ENCODE data around the gene CRYGA.

Gene CRYGA

DNA sequence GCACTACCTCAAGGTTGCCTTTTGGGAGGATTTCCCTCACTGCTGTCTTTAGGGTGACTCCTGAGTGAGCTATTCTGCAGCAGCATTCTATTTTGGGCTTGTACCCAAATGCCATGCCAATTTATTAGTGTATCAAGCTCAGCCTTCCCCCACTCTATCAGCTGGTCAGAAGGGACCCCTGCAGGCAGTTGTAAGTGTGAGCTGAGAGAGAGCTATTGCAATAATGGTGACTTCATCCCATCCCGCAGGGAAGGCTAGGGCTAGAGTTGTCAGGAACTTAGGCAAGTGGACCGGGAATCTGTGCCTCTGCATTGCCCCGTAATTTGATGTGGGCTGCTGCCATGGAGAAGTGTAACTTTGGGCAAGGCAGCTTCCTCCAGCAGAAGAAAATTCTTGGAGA is 15.6 kb downstream of the CRYGA start:
- H4K12ac ChIP-seq (ENCODE audit: low read depth, low read length) = no peak overlapping the region
- no peak overlapping the region for H2BK120ac ChIP-seq (ENCODE audit: insufficient read depth, low read length, poor library complexity)
- no peak overlapping the region for H2BK12ac ChIP-seq (ENCODE audit: low read length)
- no peaks in the 10 kb centered on the region for H3K27me3 ChIP-seq (ENCODE audit: insufficient read depth, low read length)
- no peak overlapping the region for H3K4me3 ChIP-seq (ENCODE audit: low read depth, low read length)
- no peak overlapping the region for H4K91ac ChIP-seq (ENCODE audit: low read depth, low read length)
- no peak overlapping the region for H4K8ac ChIP-seq (ENCODE audit: low read depth, low read length)
- no peak overlapping the region for H3K9ac ChIP-seq (ENCODE audit: low read length)
- no peaks in the 10 kb centered on the region for H3K4me1 ChIP-seq (ENCODE audit: control insufficient read depth in 1 of 2, insufficient read depth in 2 of 2, low read length in 2 of 2)
- no peak overlapping the region for H2AK5ac ChIP-seq (ENCODE audit: low read length)
- H3K4ac ChIP-seq (ENCODE audit: low read depth, low read length) = no peak overlapping the region
- H3K79me1 ChIP-seq (ENCODE audit: low read length) = no peaks in the 10 kb centered on the region
- no peak overlapping the region for H3K14ac ChIP-seq (ENCODE audit: low read length)
- no peak overlapping the region for H3K4me2 ChIP-seq (ENCODE audit: low read length)
- H3K27ac ChIP-seq (ENCODE audit: low read depth, low read length) = no peak overlapping the region
- no peaks in the 10 kb centered on the region for H3K9me3 ChIP-seq (ENCODE audit: insufficient read depth, low read depth, low read length)
- no peak overlapping the region for H3K18ac ChIP-seq (ENCODE audit: low read length)
- H2BK5ac ChIP-seq (ENCODE audit: low read depth, low read length, poor library complexity) = no peak overlapping the region
- no peaks in the 10 kb centered on the region for H3K36me3 ChIP-seq (ENCODE audit: control insufficient read depth in 1 of 2, insufficient read depth in 2 of 2, low read length in 2 of 2)
- WGBS (ENCODE audit: extremely low coverage, insufficient coverage, insufficient read length) = no CpG with 5 or more reads among the region's 3 CpGs
- H2AFZ ChIP-seq (ENCODE audit: insufficient read depth, low read length, poor library complexity) = no peak overlapping the region
- no peaks in the 10 kb centered on the region for H3K79me2 ChIP-seq (ENCODE audit: control insufficient read depth, insufficient read depth, low read length, poor library complexity)
- no peak overlapping the region for H3K23ac ChIP-seq (ENCODE audit: low read length)
- DNase-seq = peak in 1 of 2 donors; percentile 43

DNA sequence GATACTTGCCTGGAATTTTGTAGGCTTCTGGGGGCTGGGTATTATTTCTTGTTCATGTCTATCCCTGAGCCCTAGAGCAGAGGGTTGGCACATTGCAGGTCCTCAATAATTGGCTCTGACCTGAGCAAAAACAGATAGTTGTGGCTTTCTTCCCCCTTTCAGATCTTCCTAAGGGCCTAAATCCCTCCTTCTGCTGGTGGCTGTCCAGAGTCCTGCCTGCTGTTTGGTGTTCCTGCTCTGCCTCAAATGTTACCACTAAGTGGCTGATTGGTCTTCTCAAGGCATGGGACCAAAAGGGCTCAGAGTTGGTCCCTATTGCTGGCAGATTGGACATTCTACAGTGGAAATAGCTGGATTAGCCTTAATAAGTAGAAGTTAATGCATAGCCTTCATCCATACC is 16.4 kb downstream of the CRYGA start:
- Histone ChIP-seq H3K79me2 (ENCODE audit: control insufficient read depth, insufficient read depth, low read length, poor library complexity) (no peaks in the 10 kb centered on the region), H3K4me1 (ENCODE audit: control insufficient read depth in 1 of 2, insufficient read depth in 2 of 2, low read length in 2 of 2) (no peaks in the 10 kb centered on the region), H2BK12ac (ENCODE audit: low read length) (no peak overlapping the region), H3K36me3 (ENCODE audit: control insufficient read depth in 1 of 2, insufficient read depth in 2 of 2, low read length in 2 of 2) (no peaks in the 10 kb centered on the region), H2BK5ac (ENCODE audit: low read depth, low read length, poor library complexity) (no peak overlapping the region), H2BK120ac (ENCODE audit: insufficient read depth, low read length, poor library complexity) (no peak overlapping the region), H4K8ac (ENCODE audit: low read depth, low read length) (no peak overlapping the region), H3K4me3 (ENCODE audit: low read depth, low read length) (no peak overlapping the region), H3K14ac (ENCODE audit: low read length) (no peak overlapping the region), H4K12ac (ENCODE audit: low read depth, low read length) (no peak overlapping the region), H3K4ac (ENCODE audit: low read depth, low read length) (no peak overlapping the region), H3K79me1 (ENCODE audit: low read length) (no peaks in the 10 kb centered on the region), H3K9me3 (ENCODE audit: insufficient read depth, low read depth, low read length) (no peaks in the 10 kb centered on the region), H3K27ac (ENCODE audit: low read depth, low read length) (no peak overlapping the region), H3K27me3 (ENCODE audit: insufficient read depth, low read length) (no peaks in the 10 kb centered on the region), H3K4me2 (ENCODE audit: low read length) (no peak overlapping the region), H2AFZ (ENCODE audit: insufficient read depth, low read length, poor library complexity) (no peak overlapping the region), H4K91ac (ENCODE audit: low read depth, low read length) (no peak overlapping the region), H3K23ac (ENCODE audit: low read length) (no peak overlapping the region), H2AK5ac (ENCODE audit: low read length) (no peak overlapping the region), H3K18ac (ENCODE audit: low read length) (no peak overlapping the region), H3K9ac (ENCODE audit: low read length) (no peak overlapping the region)
- DNase-seq = no peak

DNA sequence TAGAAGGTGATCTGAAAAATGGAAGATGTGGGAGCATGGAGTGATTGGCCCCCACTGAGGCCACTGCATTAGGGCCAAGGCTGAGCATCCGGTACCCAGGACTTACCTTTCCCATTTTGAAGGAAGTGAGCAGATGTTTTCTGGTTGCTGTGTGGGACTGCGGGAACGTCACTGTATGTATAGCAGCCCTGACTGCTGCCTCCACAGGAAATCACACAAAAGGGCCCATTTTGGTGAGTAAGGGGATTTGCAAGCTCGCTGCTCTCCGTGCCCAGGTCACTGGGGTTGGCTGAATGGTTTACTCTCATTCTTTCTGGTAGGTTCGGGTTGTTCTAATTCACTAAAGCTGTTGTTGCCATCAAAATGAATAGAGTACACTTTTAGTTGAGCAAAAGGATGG is 17.4 kb downstream of the CRYGA start, which contains the start of gene CRYGB:
Gene CRYGB (minus strand): TSS at position 153 of the 400 bp plus-strand sequence. CDS start 38 bp downstream, at position 115.
- H3K4me2 ChIP-seq (ENCODE audit: low read length) = no peak within 1 kb of the TSS
- H3K18ac ChIP-seq (ENCODE audit: low read length) = no peak within 1 kb of the TSS
- H2AFZ ChIP-seq (ENCODE audit: insufficient read depth, low read length, poor library complexity) = no peak within 1 kb of the TSS

DNA sequence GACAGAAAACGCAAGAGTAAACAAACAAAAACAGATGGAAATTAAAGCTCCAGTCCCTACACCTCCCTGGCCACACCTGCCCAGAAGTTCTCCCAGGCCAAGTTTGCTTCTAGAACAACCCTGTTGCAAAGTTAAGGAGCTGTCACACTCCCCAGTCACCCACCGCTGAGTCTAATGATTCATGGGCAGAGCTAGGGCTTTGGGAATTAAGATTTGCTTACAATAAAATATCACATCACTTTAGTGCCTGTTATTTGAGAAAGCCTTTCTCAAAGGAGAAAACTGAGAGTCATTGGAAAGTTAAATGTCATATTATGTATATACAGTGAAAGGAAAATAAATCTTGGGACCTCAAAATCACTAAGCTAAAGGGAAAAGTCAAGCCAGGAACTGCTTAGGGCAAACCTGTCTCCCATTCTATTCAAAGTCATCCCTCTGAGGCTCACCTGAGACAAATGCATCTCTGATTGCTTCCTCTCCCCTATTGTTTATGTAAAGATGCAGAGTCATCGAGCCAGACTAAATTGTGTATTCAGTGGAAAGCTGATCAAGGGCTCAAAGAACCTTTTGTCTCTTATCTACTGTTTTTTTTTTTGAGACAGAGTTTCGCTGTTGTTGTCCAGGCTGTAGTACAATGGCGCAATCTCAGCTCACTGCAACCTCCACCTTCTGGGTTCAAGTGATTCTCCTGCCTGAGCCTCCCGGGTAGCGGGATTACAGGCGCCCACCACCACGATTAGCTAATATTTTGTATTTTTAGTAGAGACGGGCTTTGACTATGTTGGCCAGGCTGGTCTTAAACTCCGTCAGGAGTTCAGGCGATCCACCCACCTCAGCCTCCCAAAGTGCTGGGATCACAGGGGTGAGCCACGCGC is 20.2 kb downstream of the CRYGA start:
- DNase-seq = no peak
- Histone ChIP-seq H3K27me3 (ENCODE audit: insufficient read depth, low read length) (no peaks in the 10 kb centered on the region), H3K79me1 (ENCODE audit: low read length) (no peaks in the 10 kb centered on the region), H2BK120ac (ENCODE audit: insufficient read depth, low read length, poor library complexity) (no peak overlapping the region), H3K4me2 (ENCODE audit: low read length) (no peak overlapping the region), H4K8ac (ENCODE audit: low read depth, low read length) (no peak overlapping the region), H3K36me3 (ENCODE audit: control insufficient read depth in 1 of 2, insufficient read depth in 2 of 2, low read length in 2 of 2) (no peaks in the 10 kb centered on the region), H2BK5ac (ENCODE audit: low read depth, low read length, poor library complexity) (no peak overlapping the region), H2AK5ac (ENCODE audit: low read length) (no peak overlapping the region), H3K9me3 (ENCODE audit: insufficient read depth, low read depth, low read length) (no peaks in the 10 kb centered on the region), H3K14ac (ENCODE audit: low read length) (no peak overlapping the region), H3K23ac (ENCODE audit: low read length) (no peak overlapping the region), H2BK12ac (ENCODE audit: low read length) (peak overlapping the region; percentile 20), H3K4ac (ENCODE audit: low read depth, low read length) (no peak overlapping the region), H3K9ac (ENCODE audit: low read length) (no peak overlapping the region), H3K27ac (ENCODE audit: low read depth, low read length) (no peak overlapping the region), H3K18ac (ENCODE audit: low read length) (no peak overlapping the region), H3K79me2 (ENCODE audit: control insufficient read depth, insufficient read depth, low read length, poor library complexity) (no peaks in the 10 kb centered on the region), H3K4me1 (ENCODE audit: control insufficient read depth in 1 of 2, insufficient read depth in 2 of 2, low read length in 2 of 2) (no peaks in the 10 kb centered on the region), H4K12ac (ENCODE audit: low read depth, low read length) (no peak overlapping the region), H4K91ac (ENCODE audit: low read depth, low read length) (no peak overlapping the region), H3K4me3 (ENCODE audit: low read depth, low read length) (no peak overlapping the region), H2AFZ (ENCODE audit: insufficient read depth, low read length, poor library complexity) (no peak overlapping the region)
- WGBS (ENCODE audit: extremely low coverage, insufficient coverage, insufficient read length) = no CpG with 5 or more reads among the region's 14 CpGs

More for the DNA sequence above, 17.4 kb downstream of the CRYGA start, which contains the start of gene CRYGB:
- no peaks in the 10 kb centered on the region for H3K9me3 ChIP-seq (ENCODE audit: insufficient read depth, low read depth, low read length)
- H3K27me3 ChIP-seq (ENCODE audit: insufficient read depth, low read length) = no peaks in the 10 kb centered on the region
- no peak within 1 kb of the TSS for H3K23ac ChIP-seq (ENCODE audit: low read length)
- no peaks in the 10 kb centered on the region for H3K36me3 ChIP-seq (ENCODE audit: control insufficient read depth in 1 of 2, insufficient read depth in 2 of 2, low read length in 2 of 2)
- H3K79me2 ChIP-seq (ENCODE audit: control insufficient read depth, insufficient read depth, low read length, poor library complexity) = no peaks in the 10 kb centered on the region
- WGBS (ENCODE audit: extremely low coverage, insufficient coverage, insufficient read length) = no CpG with 5 or more reads among the region's 6 CpGs
- no peak for DNase-seq
- no peak within 1 kb of the TSS for H2BK12ac ChIP-seq (ENCODE audit: low read length)
- H2BK5ac ChIP-seq (ENCODE audit: low read depth, low read length, poor library complexity) = no peak within 1 kb of the TSS
- H2AK5ac ChIP-seq (ENCODE audit: low read length) = no peak within 1 kb of the TSS
- H2BK120ac ChIP-seq (ENCODE audit: insufficient read depth, low read length, poor library complexity) = no peak within 1 kb of the TSS
- H4K91ac ChIP-seq (ENCODE audit: low read depth, low read length) = no peak within 1 kb of the TSS
- no peak within 1 kb of the TSS for H3K9ac ChIP-seq (ENCODE audit: low read length)
- H3K79me1 ChIP-seq (ENCODE audit: low read length) = no peaks in the 10 kb centered on the region
- H4K12ac ChIP-seq (ENCODE audit: low read depth, low read length) = no peak within 1 kb of the TSS
- H4K8ac ChIP-seq (ENCODE audit: low read depth, low read length) = no peak within 1 kb of the TSS
- no peak within 1 kb of the TSS for H3K27ac ChIP-seq (ENCODE audit: low read depth, low read length)
- no peak within 1 kb of the TSS for H3K4ac ChIP-seq (ENCODE audit: low read depth, low read length)
- no peak within 1 kb of the TSS for H3K4me3 ChIP-seq (ENCODE audit: low read depth, low read length)
- H3K14ac ChIP-seq (ENCODE audit: low read length) = no peak within 1 kb of the TSS
- no peaks in the 10 kb centered on the region for H3K4me1 ChIP-seq (ENCODE audit: control insufficient read depth in 1 of 2, insufficient read depth in 2 of 2, low read length in 2 of 2)
